ENCODE data around the gene SAMHD1. TPM values are rescaled to one million over a fixed set of nuclear protein-coding genes. Genes with fewer than 3 reads are reported as not detected.
A peak's percentile ranks its signal among the peaks of the same experiment; 100 is the strongest.
"Not testable (repeated sequence)": the region's sequence is repeated elsewhere in the genome, so short reads cannot be mapped to it uniquely, and the experiment has no call there.

Gene SAMHD1
- total RNA-seq, 1 donor from 2014 or later, result 57.0 TPM

DNA sequence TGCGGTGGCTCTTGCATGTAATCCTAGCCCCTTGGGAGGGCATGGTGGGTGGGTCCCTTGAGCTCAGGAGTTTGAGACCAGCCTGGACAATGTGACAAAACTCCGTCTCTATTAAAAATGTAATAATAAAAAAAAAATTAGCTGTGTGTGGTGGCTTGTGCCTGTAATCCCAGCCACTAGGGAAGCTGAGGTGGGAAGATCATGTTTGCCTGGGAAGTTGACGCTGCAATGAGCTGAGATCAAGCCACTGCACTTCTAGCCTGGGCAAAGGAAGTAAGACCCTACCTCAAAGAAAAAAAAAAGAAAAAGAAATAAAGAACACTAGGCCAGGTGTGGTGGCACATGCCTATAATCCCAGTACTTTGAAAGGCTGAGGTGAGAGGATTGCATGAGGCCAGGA, 4.5 kb upstream of the SAMHD1 start:
- no peak for DNase-seq

DNA sequence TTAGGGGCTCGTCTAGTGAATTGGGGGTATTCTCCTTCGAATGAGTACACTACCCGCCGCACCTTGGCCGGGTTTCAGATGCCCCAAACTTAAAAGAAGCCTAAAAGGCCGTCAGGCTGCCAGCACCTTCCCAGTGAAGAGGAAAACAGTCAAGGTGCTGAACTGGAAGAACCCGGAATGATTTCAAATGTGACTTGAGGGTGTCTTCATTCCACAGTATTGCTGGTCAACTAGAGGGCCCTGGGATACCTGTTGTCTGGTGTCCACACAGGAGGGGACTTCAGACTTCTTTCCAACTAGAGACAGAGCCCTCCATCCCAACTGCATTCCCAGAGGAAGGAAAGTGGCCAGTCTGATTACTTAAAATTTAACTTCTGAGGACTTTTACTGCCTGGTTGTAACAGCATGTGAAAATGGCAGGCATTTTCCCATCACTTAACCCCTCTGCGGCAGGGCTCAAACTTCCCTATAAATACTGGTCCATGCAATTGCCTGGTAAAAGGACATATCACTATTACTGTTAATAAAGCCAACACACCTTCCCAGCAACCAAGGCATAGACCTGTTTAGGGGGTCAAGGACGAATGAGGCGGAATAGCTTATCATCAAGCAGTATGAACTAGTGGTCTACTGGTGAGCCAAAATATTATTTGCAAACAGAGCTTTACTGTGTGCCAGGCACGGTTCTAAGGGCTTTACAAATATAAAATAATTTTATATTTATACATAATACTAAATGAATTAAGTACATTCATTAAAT, 651 bp upstream of the SAMHD1 start:
- no peak for DNase-seq

DNA sequence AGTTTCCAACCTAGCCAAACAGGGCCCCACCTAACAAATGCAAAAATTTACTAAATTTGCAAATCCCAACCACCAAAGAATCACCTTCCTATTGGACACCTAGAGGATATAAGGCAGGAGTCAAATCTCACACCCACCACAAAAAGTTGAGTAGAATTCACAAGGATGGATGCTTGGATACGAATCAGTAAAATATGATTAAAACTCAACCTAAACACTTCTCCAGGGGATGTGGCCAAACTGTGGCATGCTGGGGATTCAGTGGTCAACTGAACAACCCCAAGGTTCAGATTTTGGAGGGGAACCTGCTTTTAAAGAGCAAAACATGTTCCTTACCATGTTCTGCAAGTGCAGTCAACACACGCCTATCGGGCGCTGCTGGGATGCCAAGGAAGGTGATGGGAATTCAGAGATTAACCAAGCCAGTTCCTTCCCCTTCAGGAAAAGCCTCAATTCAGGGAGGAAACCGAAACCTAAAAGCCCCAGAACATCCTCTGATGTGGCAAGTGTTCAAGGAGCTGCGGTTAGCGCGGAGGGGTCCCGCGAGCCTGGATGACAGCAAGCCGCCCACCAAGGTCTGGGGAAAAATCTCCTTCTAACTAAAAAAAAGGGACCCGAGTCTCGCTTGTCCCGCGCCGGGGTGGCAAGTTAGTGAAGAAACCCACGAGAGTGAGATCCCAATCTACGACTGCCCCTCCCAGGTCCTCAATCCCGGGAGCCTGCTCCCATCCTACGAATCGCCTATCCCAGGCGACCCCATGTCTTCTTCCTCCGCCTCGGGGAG, 902 bp downstream of the SAMHD1 start:
- peak; percentile 37 for DNase-seq

DNA sequence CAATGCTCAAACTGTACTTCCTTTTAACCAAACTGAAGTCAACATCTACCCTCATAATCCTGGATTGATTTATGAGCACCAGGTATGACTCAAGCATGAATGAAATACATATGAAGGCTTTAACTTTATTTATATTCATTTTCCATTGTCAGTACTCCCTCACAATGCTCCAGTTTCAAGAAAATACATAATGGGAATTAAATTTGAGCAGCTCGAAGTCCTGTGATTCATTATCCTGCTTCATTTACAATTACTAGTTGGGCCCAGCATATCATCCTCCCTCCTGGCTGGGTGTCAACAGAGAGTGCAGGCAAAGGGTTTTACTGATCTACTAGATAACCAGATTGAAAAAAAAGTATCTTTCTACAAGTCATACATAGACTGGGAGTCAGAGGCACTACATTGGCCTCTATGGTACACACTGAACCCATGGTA, 10.1 kb downstream of the SAMHD1 start:
- DNase-seq, result peak; percentile 14

DNA sequence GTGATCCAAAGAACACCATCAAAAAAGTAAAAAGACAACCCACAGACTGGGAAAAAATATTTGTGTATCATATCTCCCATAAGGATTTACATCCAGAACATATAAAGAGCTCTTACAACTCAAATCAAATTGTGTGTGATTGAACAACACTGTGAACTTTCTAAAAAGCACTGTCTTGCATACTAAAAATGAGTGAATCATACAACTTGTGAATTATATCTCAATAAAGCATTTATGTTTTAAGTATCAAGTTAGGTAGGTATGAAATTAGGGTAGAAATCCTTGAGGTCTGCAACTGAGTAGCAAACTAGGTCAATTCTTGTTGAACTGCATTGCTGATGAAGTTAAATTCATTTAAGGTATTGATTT, 14.1 kb downstream of the SAMHD1 start:
- DNase-seq, result no peak

DNA sequence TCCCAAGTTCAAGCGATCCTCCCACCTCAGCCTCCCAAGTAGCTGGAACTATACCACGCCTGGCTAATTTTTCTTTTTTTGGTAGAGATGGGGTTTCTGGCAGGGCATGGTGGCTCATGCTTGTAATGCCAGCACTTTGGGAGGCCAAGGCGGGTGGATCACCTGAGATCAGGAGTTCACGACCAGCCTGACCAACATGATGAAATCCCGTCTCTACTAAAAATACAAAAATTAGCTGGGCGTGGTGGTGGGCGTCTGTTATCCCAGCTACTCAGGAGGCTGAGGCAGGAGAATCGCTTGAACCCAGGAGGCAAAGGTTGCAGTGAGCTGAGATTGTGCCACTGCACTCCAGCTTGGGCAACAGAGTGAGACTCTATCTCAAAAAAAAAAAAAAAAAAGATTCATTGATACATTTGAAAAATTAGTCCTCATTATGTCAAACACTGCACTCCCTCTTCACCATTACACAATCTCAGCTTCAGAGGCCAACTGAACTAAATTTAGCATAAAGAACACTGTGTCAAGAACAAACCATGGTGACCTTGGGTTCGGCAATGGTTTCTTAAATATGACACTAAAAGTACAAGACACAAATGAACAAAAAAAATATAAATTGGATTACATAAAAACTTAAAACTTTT, 14.6 kb downstream of the SAMHD1 start:
- DNase-seq, result peak; percentile 8

DNA sequence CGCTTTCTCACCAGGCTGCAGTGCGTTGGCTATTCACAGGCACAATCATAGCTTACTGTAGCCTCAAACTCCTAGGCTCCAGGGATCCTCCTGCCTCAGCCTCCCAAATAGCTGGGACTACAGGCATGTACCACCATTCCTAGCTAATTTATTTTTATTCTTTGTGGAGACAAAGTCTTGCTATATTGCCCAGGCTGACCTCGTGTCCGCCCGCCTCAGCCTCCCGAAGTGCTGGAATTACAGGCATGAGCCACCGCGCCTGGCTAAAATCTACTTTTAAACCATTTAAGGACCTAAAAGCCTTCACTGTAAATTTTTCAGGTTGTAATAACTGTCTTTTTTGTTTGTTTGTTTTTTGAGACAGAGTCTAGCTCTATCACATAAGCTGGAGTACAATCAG, 15.2 kb downstream of the SAMHD1 start:
- no peak for DNase-seq

DNA sequence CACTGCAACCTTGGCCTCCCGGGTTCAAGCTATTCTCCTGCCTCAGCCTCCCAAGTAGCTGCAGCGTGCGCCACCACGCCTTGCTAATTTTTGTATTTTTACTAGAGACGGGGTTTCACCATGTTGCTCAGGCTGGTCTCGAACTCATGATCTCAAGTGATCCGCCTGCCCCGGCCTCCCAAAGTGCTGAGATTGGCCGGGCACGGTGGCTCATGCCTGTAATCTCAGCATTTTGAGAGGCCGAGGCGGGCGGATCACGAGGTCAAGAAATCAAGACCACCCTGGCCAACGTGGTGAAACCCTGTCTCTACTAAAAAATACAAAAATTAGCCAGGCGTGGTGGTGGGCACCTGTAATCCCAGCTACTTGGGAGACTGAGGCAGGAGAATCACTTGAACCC, 17.9 kb downstream of the SAMHD1 start:
- DNase-seq, result not testable (repeated sequence)

DNA sequence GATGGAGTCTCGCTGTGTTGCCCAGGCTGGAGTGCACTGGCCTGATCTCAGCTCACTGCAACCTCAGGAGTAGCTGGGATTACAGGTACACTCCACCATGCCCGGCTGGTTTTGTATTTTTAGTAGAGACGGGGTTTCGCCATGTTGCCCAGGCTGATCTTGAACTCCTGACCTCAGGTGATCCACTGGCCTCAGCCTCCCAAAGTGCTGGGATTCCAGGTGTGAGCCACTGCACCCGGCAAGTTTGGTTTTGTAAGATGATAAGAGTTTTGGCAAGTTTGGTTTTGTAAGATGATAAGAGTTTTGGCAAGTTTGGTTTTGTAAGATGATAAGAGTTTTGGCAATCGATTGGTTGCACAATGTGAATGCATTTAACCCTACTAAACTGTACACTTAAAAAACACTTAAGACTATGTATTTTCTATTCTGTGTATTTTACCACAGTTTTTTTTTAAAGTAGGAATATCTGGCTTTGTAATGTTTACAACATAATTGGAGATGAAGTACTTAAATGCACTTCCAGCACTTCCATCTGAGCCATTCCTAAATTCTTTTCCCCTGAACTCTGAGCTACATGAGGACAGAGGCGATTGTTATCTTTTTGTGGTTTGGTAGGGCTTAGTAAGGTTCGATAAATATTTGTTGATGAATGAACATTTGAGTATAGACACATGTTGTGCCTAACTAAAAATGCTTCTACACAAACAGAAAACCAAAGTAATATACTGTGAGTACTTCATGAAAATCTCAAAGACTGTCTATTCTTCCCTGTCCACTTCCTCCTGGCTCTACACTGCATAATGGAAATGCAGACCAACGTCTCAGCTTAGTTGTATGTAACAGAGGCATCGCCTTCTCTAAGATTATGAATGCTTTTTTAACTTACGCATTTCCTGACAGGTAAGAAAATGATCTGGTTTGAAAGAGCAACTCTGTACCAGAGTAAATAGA, 18.8 kb downstream of the SAMHD1 start:
- DNase-seq, result no peak

DNA sequence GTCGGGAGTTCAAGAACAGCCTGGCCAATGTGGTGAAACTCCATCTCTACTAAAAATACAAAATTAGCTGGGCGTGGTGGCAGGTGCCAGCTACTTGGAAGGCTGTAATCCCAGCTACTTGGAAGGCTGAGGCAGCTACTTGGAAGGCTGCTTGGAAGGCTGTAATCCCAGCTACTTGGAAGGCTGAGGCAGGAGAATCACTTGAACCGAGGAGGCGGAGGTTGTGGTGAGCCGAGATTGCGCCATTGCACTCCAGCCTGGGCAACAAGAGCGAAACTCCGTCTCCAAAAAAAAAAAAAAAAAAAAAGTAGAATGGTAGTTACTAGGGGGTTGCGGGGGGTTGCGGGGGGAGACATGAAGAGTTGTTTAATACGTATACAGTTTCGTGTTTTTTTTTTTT, 19.4 kb downstream of the SAMHD1 start:
- not testable (repeated sequence) for DNase-seq

DNA sequence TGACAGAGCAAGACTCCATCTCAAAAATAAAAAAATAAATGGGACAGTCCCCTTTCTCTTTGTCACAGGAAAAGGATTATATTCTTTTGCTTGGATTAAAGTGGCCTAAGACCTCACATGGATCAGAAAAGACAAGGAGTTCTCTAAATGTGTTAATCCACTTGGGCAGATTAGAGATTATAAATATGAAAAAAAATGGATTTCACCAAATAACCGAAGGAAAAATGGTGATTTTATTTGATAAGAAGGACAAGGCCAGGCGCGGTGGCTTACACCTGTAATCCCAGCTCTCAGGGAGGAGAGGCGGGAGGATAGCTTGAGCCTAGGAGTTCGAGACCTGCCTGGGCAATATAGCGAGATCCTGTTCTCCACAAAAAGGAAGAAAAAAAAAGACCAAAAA, 21.8 kb downstream of the SAMHD1 start:
- no peak for DNase-seq

DNA sequence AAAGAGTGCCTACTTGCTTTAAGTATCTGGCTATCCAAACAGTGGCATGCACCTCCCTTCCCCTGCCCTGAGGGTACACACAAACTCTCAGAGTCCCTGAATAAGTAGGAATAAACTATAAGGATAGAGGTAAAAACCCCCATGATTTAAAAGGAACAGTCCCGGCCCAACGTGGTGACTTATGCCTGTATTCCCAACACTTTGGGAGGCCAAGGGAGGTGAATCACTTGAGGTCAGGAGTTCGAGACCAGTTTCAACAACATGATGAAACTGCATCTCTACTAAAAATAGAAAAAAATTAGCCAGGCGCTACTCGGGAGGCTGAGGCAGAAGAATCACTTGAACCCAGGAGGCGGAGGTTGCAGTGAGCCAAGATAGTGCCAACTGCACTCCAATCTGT, 22.2 kb downstream of the SAMHD1 start:
- DNase-seq, result no peak

DNA sequence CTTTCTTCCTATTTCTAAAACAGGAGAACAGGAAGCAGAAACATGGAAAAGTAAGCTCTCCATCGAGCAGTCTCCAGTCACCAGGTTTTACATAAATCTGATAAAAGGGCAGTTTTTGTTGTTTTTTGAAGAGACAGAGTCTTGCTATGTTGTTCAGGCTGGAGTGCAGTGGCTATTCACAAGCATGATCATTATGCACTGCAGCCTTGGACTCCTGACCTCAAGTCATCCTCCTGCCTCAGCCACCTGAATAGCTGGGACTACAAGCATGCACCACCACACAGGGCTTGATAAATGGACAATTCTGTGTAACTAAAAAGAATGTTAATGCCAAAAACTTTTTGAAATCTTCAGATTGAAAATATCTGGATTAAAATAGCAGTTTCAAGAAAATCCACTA, 23.8 kb downstream of the SAMHD1 start:
- no peak for DNase-seq

DNA sequence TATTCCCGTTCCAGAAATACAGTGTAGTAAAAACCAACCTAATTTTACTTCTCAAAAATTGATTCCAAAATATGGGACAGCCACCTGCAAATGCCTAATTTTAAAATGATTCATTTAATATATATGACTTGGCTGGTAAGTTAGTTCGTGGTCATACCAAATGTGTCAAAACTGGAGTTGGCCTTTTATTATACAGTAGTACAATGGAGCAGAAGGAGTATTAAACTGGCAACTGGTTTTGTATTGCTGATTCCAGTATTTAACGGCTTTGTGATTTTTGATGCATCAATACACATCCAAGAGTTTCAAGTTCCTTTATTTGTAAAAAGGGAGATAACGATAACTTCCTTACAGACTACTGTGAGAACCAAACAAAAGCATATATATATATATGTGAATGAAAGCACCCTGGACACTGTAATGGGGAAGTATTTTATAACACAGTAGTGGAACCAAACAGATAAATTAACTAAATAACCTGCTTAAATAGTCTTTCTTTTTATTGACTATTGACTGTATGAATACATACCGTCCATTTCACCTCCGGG, 24.8 kb downstream of the SAMHD1 start:
- no peak for DNase-seq

DNA sequence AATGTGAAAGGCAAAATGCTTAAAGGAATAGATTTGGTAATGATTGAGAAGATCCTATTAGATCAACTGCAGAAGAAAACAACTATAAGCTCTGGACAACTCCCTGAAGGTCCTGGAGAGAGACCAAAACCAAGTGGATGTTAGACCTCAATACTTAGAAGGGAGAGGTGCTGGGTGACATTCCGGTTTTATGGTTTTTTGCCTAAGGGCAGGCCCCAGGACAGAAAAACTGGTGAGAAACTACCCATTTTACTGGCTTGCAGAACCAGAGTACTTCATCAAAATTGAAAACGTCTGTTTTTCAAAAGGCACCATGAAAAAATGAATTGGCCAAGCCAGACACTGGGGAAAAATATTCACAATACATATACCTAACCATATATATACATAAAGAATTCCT, 26.3 kb downstream of the SAMHD1 start:
- DNase-seq, result no peak

DNA sequence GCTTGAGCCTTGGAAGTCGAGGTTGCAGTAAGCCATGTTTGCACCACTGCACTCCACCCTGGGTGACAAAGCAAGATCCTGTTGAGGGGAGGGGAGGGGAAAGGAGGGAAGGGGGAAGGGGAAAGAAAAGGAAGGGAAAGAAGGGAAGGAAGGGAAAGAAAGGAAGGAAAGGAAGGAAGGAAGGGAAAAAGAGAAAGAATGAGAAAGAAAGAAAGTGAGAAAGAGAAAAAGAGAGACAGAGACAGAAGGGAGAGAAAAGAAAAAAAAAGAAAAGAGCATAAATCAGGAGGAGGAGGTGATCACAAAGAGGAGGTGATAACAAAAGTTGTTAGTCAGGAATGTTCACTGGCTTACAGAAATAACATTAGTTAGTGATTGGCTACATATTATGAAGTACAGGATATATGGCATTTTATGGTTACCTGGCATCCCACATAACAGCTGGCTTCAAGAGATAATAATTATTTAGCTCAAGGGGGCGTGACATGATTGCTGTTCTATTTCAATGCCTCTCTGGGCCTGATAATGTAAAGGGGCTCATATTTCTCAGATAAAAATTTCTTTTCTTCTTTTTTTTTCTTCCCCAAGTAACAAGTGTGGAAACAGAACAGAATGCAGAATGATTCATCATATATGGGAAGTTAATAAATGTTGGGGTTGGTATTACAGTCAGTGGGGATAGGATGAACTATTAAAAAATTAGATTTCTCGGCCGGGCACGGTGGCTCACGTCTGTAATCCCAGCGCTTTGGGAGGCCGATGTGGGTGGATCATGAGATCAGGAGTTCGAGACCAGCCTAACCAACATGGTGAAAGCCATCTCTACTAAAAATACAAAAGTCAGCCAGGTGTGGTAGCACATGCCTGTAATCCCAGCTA, 27.1 kb downstream of the SAMHD1 start:
- DNase-seq, result no peak

DNA sequence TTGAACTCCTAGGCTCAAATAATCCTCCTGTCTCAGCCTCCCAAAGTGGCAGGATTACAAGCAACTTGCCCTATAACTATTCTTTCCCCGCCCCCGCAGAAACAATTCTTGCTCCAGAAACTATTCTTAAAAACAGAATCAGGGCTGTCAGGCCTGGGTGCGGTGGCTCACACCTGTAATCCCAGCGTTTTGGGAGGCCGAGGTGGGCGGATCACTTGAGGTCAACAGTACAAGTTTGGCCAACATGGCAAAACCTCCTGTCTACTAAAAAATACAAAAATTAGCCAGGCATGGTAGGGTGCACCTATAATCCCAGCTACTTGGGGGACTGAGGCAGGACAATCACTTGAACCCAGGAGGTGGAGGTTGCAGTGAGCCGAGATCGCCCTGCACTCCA, 31.2 kb downstream of the SAMHD1 start:
- DNase-seq, result no peak

DNA sequence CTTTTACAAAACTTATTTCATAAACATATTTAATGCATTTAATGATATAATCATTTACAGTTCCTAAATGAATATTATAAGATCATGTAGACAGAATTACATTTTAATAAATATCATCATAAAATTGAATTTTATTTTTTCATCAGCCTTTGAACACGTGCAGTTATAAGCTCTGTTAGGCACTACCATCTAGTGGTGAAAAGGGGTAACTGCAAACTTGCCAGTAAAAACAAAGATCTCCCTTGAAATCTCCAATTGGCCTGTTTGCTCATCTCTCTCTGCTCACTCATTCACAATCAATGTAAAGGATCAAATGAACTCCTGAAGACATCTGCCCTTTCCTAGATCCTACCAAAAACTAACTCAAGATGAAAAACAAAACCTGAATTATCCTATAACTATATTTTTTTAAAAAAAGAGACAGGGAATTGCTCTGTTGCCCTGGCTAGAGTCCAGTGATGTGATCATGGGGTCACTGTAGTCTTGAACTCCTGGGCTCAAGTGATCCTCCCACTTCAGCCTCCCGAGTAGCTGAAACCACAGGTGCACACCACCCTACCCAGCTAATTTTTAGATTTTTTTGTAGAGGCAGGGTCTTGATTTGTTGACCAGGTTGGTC, 31.7 kb downstream of the SAMHD1 start:
- peak; percentile 80 for DNase-seq

DNA sequence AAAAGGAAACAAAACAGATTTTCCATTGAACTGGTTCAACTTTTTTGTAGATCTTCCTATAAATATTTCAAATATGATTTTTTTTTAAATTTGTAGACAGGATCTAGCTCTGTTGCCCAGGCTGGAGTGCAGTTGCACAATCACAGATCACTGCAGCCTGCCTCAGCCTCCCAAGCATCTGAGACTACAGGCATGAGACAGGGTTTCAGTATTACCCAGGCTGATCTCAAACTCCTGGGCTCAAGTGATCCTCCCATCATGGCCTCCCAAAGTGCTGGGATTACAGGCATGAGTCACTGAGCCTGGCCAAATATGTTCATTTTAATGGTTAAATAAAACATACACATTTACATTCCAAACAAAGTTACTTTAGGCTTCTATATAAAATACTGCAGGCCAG, 33.6 kb downstream of the SAMHD1 start:
- DNase-seq, result no peak

DNA sequence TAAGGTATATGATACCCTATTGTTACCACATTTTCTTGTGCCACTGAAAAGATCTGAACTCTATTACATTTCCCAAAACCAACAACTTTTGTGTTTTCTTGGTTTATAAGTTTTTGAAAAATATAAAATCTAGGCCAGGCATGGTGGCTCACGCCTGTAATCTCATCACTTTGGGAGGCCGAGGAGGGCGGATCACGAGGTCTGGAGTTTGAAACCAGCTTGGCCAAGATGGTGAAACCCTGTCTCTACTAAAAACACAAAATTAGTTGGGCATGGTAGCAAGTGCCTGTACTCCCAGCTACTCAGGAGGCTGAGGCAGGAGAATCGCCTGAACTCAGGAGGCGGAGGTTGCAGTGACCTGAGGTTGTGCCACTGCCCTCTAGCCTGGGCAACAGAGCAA, 34.3 kb downstream of the SAMHD1 start:
- no peak for DNase-seq
